SK-N-SH treated with all-trans-retinoic acid at 6 μM for 48 hours (cell line): Measurements from ENCODE around the gene TAF5L.

Experiments
- ATAC-seq: fragments of 200-7000 bp; cut with Tn5 transposase; 3 replicates; pipeline ENCODE4 v1.9.1; 2020; ENCODE audit warnings: mild to moderate bottlenecking, moderate library complexity
- ARNTL ChIP-seq: fragments of 450-650 bp; formaldehyde crosslinking; IDR thresholded peaks from 2 replicates; pipeline ENCODE4 v1.5.0; 2020; ENCODE audit warnings: low read depth, mild to moderate bottlenecking, moderate library complexity, borderline replicate concordance
- BACH2 ChIP-seq: fragments of 250-450 bp; sonication (Bioruptor Pico); IDR thresholded peaks from 2 replicates; pipeline ENCODE4 v1.9.0; 2021; ENCODE audit warnings: mild to moderate bottlenecking, borderline replicate concordance
- CSDC2 ChIP-seq: fragments of 250-450 bp; sonication (Bioruptor Pico); IDR thresholded peaks from 2 replicates; pipeline ENCODE4 v1.5.0; 2020; ENCODE audit warnings: mild to moderate bottlenecking, moderate library complexity
- ESRRG ChIP-seq: fragments of 250-450 bp; sonication (Bioruptor Pico); IDR thresholded peaks from 2 replicates; pipeline ENCODE4 v1.6.1; 2021; ENCODE audit warnings: mild to moderate bottlenecking
- GLIS3 ChIP-seq: fragments of 250-450 bp; sonication (Bioruptor Pico); IDR thresholded peaks from 2 replicates; pipeline ENCODE4 v1.5.0; 2020; ENCODE audit warnings: mild to moderate bottlenecking, moderate library complexity
- ISL1 ChIP-seq: fragments of 250-450 bp; sonication (Bioruptor Pico); IDR thresholded peaks from 2 replicates; pipeline ENCODE4 v2.1.2; 2022; ENCODE audit warnings: mild to moderate bottlenecking, moderate library complexity
- OSR1 ChIP-seq: fragments of 250-450 bp; sonication (Bioruptor Pico); IDR thresholded peaks from 2 replicates; pipeline ENCODE4 v1.8.0; 2022; ENCODE audit warnings: moderate library complexity, mild to moderate bottlenecking, inconsistent platforms
- PPARA ChIP-seq: fragments of 250-450 bp; sonication (Bioruptor Pico); IDR thresholded peaks from 2 replicates; pipeline ENCODE4 v1.5.0; 2020; ENCODE audit warnings: mild to moderate bottlenecking, borderline replicate concordance
- RARB ChIP-seq: fragments of 250-450 bp; sonication (Bioruptor Pico); IDR thresholded peaks from 2 replicates; pipeline ENCODE4 v1.8.0; 2021; ENCODE audit warnings: mild to moderate bottlenecking, moderate library complexity
- SNAI2 ChIP-seq: fragments of 250-450 bp; sonication (Bioruptor Pico); IDR thresholded peaks from 2 replicates; pipeline ENCODE4 v1.5.0; 2020; ENCODE audit warnings: mild to moderate bottlenecking, moderate library complexity
- TCF4 ChIP-seq: fragments of 250-450 bp; sonication (Bioruptor Pico); IDR thresholded peaks from 2 replicates; pipeline ENCODE4 v1.8.0; 2021; ENCODE audit warnings: mild to moderate bottlenecking, moderate library complexity, borderline replicate concordance
- TOX ChIP-seq: fragments of 250-450 bp; sonication (Bioruptor Pico); IDR thresholded peaks from 2 replicates; pipeline ENCODE4 v1.8.0; 2021; ENCODE audit warnings: mild to moderate bottlenecking, moderate library complexity, borderline replicate concordance
- ZC3H10 ChIP-seq: fragments of 250-450 bp; sonication (Bioruptor Pico); IDR thresholded peaks from 2 replicates; pipeline ENCODE4 v1.5.1; 2021; ENCODE audit warnings: mild to moderate bottlenecking, moderate library complexity
- ZFP3 ChIP-seq: fragments of 250-450 bp; sonication (Bioruptor Pico); IDR thresholded peaks from 2 replicates; pipeline ENCODE4 v1.5.0; 2020; ENCODE audit warnings: mild to moderate bottlenecking, moderate library complexity
- ZFP30 ChIP-seq: fragments of 450-650 bp; formaldehyde crosslinking; IDR thresholded peaks from 2 replicates; pipeline ENCODE4 v1.5.0; 2022; ENCODE audit warnings: mild to moderate bottlenecking, moderate library complexity
- ZNF565 ChIP-seq: fragments of 450-650 bp; formaldehyde crosslinking; conservative IDR thresholded peaks from 2 replicates; pipeline ENCODE4 v1.5.0; 2020; ENCODE audit warnings: low read depth, mild to moderate bottlenecking, moderate library complexity
- ZNF70 ChIP-seq: fragments of 450-650 bp; formaldehyde crosslinking; IDR thresholded peaks from 2 replicates; pipeline ENCODE4 v1.5.0; 2020; ENCODE audit warnings: mild to moderate bottlenecking, moderate library complexity
- ZNF8 ChIP-seq: fragments of 450-650 bp; formaldehyde crosslinking; IDR thresholded peaks from 2 replicates; pipeline ENCODE4 v1.5.0; 2020; ENCODE audit warnings: mild to moderate bottlenecking, moderate library complexity
- TF ChIP-seq, protein P1 (sequence below): fragments of 250-450 bp; sonication (Bioruptor Pico); IDR thresholded peaks from 2 replicates; pipeline ENCODE4 v1.5.0; 2020; ENCODE audit warnings: mild to moderate bottlenecking, moderate library complexity
- TF ChIP-seq, protein P2 (sequence below): fragments of 250-450 bp; sonication (Bioruptor Pico); IDR thresholded peaks from 2 replicates; pipeline ENCODE4 v1.8.0; 2020; ENCODE audit warnings: mild to moderate bottlenecking, moderate library complexity, borderline replicate concordance
- TF ChIP-seq, protein P3 (sequence below): fragments of 250-450 bp; sonication (Bioruptor Pico); IDR thresholded peaks from 2 replicates; pipeline ENCODE4 v1.8.0; 2021; ENCODE audit warnings: low read depth, mild to moderate bottlenecking, moderate library complexity, borderline replicate concordance

The TAF5L gene

DNA sequence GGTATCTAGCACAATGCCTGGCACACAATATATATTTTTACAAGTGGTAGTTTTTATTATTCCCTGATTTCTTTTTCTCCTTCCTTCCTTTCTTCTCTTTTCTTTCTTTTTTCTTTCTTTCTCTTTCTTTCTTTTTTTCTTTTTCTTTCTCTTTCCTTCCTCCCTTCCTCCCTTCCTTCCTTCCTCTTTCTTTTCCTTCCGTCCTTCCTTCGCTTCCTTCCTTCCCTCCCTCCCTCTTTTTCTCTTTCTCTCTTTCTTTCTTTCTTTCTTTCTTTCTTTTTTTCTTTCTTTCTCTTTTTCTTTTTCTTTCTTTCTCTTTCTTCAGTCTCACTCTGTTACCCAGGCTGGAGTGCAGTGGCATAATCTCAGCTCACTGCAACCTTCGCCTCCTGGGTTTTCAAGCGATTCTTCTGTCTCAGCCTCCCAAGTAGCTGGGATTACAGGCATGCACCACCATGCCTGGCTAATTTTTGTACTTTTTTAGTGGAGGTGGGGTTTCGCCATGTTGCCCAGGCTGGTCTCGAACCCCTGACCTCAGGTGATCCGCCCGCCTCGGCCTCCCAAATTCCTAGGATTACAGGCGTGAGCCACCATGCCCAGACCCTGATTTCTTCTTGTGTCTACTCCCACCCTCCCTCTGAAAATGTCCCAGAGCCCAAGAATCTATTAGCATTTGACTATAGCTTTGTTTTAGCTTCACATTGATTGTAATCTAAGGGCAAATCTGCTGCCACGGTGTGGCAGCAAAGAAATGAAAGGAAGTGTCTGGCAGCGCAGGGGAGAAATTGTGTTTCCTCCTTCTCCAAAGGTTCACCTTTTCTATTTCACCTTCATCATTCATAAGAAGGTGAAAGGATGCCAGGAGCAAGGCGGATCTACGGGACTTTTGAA, 47.5 kb downstream of the TAF5L start:
- ATAC-seq = peak; percentile 23; the same call in 1 of the 3 replicates
- TF ChIP-seq, protein P1, sequence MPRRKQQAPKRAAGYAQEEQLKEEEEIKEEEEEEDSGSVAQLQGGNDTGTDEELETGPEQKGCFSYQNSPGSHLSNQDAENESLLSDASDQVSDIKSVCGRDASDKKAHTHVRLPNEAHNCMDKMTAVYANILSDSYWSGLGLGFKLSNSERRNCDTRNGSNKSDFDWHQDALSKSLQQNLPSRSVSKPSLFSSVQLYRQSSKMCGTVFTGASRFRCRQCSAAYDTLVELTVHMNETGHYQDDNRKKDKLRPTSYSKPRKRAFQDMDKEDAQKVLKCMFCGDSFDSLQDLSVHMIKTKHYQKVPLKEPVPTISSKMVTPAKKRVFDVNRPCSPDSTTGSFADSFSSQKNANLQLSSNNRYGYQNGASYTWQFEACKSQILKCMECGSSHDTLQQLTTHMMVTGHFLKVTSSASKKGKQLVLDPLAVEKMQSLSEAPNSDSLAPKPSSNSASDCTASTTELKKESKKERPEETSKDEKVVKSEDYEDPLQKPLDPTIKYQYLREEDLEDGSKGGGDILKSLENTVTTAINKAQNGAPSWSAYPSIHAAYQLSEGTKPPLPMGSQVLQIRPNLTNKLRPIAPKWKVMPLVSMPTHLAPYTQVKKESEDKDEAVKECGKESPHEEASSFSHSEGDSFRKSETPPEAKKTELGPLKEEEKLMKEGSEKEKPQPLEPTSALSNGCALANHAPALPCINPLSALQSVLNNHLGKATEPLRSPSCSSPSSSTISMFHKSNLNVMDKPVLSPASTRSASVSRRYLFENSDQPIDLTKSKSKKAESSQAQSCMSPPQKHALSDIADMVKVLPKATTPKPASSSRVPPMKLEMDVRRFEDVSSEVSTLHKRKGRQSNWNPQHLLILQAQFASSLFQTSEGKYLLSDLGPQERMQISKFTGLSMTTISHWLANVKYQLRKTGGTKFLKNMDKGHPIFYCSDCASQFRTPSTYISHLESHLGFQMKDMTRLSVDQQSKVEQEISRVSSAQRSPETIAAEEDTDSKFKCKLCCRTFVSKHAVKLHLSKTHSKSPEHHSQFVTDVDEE (CRISPR knock-in tag) = no peak
- TF ChIP-seq RARB (CRISPR knock-in tag) (no peak), OSR1 (CRISPR knock-in tag) (no peak), ESRRG (CRISPR knock-in tag) (no peak), ZFP30 (CRISPR knock-in tag) (no peak), ZNF565 (CRISPR knock-in tag) (no peak), ARNTL (CRISPR knock-in tag) (no peak), PPARA (CRISPR knock-in tag) (no peak), GLIS3 (CRISPR knock-in tag) (no peak), ZFP3 (CRISPR knock-in tag) (no peak), ZNF8 (CRISPR knock-in tag) (no peak), SNAI2 (CRISPR knock-in tag) (no peak), BACH2 (CRISPR knock-in tag) (no peak), TOX (CRISPR knock-in tag) (no peak)
- TF ChIP-seq, protein P2, sequence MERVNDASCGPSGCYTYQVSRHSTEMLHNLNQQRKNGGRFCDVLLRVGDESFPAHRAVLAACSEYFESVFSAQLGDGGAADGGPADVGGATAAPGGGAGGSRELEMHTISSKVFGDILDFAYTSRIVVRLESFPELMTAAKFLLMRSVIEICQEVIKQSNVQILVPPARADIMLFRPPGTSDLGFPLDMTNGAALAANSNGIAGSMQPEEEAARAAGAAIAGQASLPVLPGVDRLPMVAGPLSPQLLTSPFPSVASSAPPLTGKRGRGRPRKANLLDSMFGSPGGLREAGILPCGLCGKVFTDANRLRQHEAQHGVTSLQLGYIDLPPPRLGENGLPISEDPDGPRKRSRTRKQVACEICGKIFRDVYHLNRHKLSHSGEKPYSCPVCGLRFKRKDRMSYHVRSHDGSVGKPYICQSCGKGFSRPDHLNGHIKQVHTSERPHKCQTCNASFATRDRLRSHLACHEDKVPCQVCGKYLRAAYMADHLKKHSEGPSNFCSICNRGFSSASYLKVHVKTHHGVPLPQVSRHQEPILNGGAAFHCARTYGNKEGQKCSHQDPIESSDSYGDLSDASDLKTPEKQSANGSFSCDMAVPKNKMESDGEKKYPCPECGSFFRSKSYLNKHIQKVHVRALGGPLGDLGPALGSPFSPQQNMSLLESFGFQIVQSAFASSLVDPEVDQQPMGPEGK (CRISPR knock-in tag) = no peak
- TF ChIP-seq, all 23 proteins: peak for 0

DNA sequence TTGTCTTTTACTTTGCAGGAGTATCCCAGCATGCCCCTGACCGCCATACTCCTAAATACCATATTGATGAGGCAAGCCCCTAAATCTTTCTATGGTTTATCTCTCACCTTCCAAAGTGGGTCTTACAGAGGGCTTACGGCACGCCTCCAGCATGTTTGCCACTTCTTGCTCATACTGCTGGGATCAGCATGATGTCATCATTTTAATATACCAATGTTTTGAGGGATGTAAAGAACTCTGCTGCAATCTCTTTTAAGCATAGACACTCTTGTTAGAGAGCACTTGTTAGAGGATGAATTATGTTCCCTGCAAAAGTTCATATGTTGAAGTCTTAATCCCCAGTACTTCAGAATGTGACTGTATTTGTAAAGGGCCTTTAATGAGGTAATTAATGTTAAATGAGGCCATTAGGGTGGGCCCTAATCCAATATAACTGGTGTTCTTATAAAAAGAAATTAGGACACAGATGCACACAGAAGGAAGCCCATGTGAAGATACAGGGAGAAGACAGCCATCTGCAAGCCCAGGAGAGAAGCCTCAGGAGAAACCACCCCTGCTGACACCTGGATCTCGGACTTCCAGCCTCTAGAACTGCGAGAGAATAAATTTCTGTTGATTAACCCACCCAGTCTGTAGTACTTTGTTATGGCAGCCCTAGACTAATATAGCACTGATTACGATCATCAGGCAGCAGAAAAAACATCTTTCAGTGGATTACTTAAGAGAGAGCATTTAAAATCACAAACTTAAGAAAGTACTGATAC, 51.1 kb downstream of the TAF5L start:
- TF ChIP-seq RARB (CRISPR knock-in tag) (no peak), GLIS3 (CRISPR knock-in tag) (no peak), ZNF8 (CRISPR knock-in tag) (no peak), CSDC2 (CRISPR knock-in tag) (no peak), ZFP30 (CRISPR knock-in tag) (no peak), BACH2 (CRISPR knock-in tag) (no peak), SNAI2 (CRISPR knock-in tag) (no peak), ZFP3 (CRISPR knock-in tag) (no peak), ZC3H10 (no peak), ZNF565 (CRISPR knock-in tag) (no peak), PPARA (CRISPR knock-in tag) (no peak), ISL1 (no peak), ZNF70 (CRISPR knock-in tag) (no peak), TCF4 (CRISPR knock-in tag) (no peak), TOX (CRISPR knock-in tag) (no peak), ARNTL (CRISPR knock-in tag) (no peak), OSR1 (CRISPR knock-in tag) (no peak)
- TF ChIP-seq, protein P2 (CRISPR knock-in tag) = no peak
- TF ChIP-seq, protein P1 (CRISPR knock-in tag) = no peak
- TF ChIP-seq, protein P3, sequence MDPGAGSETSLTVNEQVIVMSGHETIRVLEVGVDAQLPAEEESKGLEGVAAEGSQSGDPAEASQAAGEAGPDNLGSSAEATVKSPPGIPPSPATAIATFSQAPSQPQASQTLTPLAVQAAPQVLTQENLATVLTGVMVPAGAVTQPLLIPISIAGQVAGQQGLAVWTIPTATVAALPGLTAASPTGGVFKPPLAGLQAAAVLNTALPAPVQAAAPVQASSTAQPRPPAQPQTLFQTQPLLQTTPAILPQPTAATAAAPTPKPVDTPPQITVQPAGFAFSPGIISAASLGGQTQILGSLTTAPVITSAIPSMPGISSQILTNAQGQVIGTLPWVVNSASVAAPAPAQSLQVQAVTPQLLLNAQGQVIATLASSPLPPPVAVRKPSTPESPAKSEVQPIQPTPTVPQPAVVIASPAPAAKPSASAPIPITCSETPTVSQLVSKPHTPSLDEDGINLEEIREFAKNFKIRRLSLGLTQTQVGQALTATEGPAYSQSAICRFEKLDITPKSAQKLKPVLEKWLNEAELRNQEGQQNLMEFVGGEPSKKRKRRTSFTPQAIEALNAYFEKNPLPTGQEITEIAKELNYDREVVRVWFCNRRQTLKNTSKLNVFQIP (CRISPR knock-in tag) = no peak
- ATAC-seq = no peak
